DOHH2 (cell line): ENCODE data around the gene PDE10A.

ENCODE experiments used
- EZH2phosphoT487 ChIP-seq: fragments of 200-600 bp; sonication (generic); IDR thresholded peaks from 2 replicates; pipeline ENCODE4 v1.6.1; 2017; ENCODE audit warnings: borderline replicate concordance, mild to moderate bottlenecking, antibody characterized with exemption, low read length, moderate library complexity, mixed read lengths
- TF ChIP-seq, protein P1 (sequence below): fragments of 200-600 bp; sonication (generic); IDR thresholded peaks from one replicate; pipeline ENCODE4 v1.5.1; 2014; ENCODE audit warnings: antibody characterized with exemption, mild to moderate bottlenecking, low read depth, low read length; ENCODE audit not compliant: poor library complexity, severe bottlenecking

- TF ChIP-seq, protein P1, sequence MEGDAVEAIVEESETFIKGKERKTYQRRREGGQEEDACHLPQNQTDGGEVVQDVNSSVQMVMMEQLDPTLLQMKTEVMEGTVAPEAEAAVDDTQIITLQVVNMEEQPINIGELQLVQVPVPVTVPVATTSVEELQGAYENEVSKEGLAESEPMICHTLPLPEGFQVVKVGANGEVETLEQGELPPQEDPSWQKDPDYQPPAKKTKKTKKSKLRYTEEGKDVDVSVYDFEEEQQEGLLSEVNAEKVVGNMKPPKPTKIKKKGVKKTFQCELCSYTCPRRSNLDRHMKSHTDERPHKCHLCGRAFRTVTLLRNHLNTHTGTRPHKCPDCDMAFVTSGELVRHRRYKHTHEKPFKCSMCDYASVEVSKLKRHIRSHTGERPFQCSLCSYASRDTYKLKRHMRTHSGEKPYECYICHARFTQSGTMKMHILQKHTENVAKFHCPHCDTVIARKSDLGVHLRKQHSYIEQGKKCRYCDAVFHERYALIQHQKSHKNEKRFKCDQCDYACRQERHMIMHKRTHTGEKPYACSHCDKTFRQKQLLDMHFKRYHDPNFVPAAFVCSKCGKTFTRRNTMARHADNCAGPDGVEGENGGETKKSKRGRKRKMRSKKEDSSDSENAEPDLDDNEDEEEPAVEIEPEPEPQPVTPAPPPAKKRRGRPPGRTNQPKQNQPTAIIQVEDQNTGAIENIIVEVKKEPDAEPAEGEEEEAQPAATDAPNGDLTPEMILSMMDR, result no peak
- no peak for TF ChIP-seq EZH2phosphoT487
These were observed 1.7 kb upstream of the PDE10A start for GRCh38 chr6:165664559-165665383.
